Transverse colon (tissue), 3 donors: ENCODE results near the gene VWA7.

Source experiments
- CTCF ChIP-seq, 5 experiments: fragments of 200-600 bp in 3 of 5; fragments of 450-650 bp in 2 of 5; sonication (generic) in 3 of 5; IDR thresholded peaks; 1 replicate in 2 of 5; 2 replicates in 3 of 5; pipeline ENCODE4 v1.5.1; 2016 to 2017; ENCODE audit warnings: antibody characterized with exemption in 5 of 5, inconsistent platforms in 3 of 5, mild to moderate bottlenecking in 2 of 5, moderate library complexity in 1 of 5
- EP300 ChIP-seq: sonication (generic); formaldehyde crosslinking; IDR thresholded peaks from one replicate; pipeline ENCODE4 v1.6.1; 2017; ENCODE audit warnings: antibody characterized with exemption, low read depth

DNA sequence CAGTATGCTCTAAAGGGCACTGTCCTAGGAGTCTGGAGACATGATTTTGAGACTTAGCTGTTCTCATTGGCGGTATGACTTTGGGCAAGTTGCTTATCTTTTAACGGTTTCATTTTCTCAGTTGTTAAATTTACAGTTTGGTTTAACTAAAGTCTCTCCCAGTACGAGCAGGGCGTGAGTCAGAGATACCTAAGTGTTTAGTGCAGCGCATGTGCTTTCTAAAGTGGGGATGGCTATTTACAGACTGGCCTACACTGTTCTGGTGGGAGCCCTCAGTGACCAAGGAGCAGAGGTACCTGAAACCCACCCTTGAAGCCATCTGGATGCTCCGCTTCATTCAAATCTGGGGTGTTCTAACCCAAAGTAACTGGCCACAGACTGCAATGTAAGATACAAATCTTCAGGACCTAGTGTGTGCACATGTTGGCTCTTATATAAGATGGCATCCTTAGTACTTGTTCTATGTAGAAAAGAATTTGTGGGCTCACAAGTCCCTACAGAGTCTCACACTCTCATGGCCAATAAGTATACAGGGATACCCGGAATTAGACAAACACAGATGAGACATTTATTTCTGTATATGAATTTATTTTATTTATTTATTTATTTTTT lies 26.6 kb downstream of the VWA7 start:
- TF ChIP-seq CTCF (IDR thresholded peaks at IDR 0.05) = no peak
- TF ChIP-seq EP300 = no peak
